K562 (cell line): ENCODE data around the gene BCL2A1. TPM values are rescaled to one million over a fixed set of nuclear protein-coding genes. Genes with fewer than 3 reads are reported as not detected.

Experiments used
- ATAC-seq: fragments of 200-7000 bp; cut with Tn5 transposase; 3 replicates; pipeline ENCODE4 v1.9.1; 2020; ENCODE audit warnings: moderate library complexity
- BruUV-seq: library from RNA; stranded (reverse); fragments of 400-500 nt; replicated peaks from 2 replicates; lab custom pipeline; 2021; lab: Mats Ljungman, UMichigan
- CTCF ChIA-PET: fragments of 300-600 bp; formaldehyde crosslinking; extraction: SDS; loops from one replicate; lab custom pipeline; 2021; ENCODE audit warnings: low intra/inter-chr PET ratio; lab: Yijun Ruan, JAX
- POLR2A ChIA-PET: fragments of 300-600, 350-650 bp; sonication (Branson Sonifier 250); formaldehyde crosslinking; extraction: SDS; loops from one replicate; lab custom pipeline; 2021; ENCODE audit warnings: antibody characterized with exemption, inconsistent platforms; lab: Yijun Ruan, JAX
- DNase-seq, 4 experiments: peaks; one replicate each; pipeline versions ENCODE4 v3.0.0 to v3.0.0-alpha.2; 2011 to 2018; ENCODE audit warnings: low spot score in 3 of 4, mixed read lengths in 3 of 4; ENCODE audit errors: extremely low read depth in 1 of 4
- FAIRE-seq: peaks from 2 replicates; lab custom pipeline; 2011; peaks lifted over from hg19 to GRCh38; lab: Jason Lieb, UNC
- H2AFZ ChIP-seq: 2 replicates; pipeline ENCODE4 v1.6.0; 2011; ENCODE audit warnings: low read depth, low read length, control low read depth, inconsistent platforms
- H3K27ac ChIP-seq: fragments of 200-600 bp; 3 replicates; pipeline ENCODE4 v1.8.0; 2011; ENCODE audit warnings: low read depth, mild to moderate bottlenecking, control low read depth, inconsistent platforms, low read length, moderate library complexity, mixed read lengths; ENCODE audit errors: extremely low read depth
- H3K27me3 ChIP-seq, 2 experiments: fragments of 300-600 bp in 1 of 2; 2 replicates in 1 of 2; 3 replicates in 1 of 2; pipeline versions ENCODE4 v1.6.0 to v1.8.0; 2011; ENCODE audit warnings: inconsistent platforms in 2 of 2, low read length in 2 of 2, mild to moderate bottlenecking in 1 of 2, mixed read lengths in 1 of 2, moderate library complexity in 1 of 2; ENCODE audit not compliant: control insufficient read depth in 2 of 2, insufficient read depth in 2 of 2
- H3K36me3 ChIP-seq: fragments of 300-600 bp; 3 replicates; pipeline ENCODE4 v1.8.0; 2011; ENCODE audit warnings: mild to moderate bottlenecking, low read length, inconsistent platforms; ENCODE audit not compliant: control insufficient read depth, insufficient read depth
- H3K4me1 ChIP-seq, 2 experiments: fragments of 200-600 bp in 1 of 2; replicated peaks in 1 of 2; 2 replicates in 1 of 2; 3 replicates in 1 of 2; pipeline versions ENCODE4 v1.5.1 to v1.8.0; 2011; ENCODE audit warnings: inconsistent platforms in 2 of 2, low read length in 2 of 2, mild to moderate bottlenecking in 1 of 2, mixed read lengths in 1 of 2, moderate library complexity in 1 of 2; ENCODE audit not compliant: control insufficient read depth in 2 of 2, insufficient read depth in 2 of 2
- H3K4me2 ChIP-seq: 2 replicates; pipeline ENCODE4 v1.6.1; 2011; ENCODE audit warnings: low read length, control low read depth, inconsistent platforms, mixed read lengths; ENCODE audit not compliant: insufficient read depth
- H3K4me3 ChIP-seq: fragments of 200-600 bp; sonication (generic), shearing (Covaris generic); 2 replicates; pipeline ENCODE4 v1.5.1; 2016; ENCODE audit warnings: control low read depth, inconsistent platforms
- H3K79me2 ChIP-seq: fragments of 200-600 bp; 3 replicates; pipeline ENCODE4 v1.8.0; 2011; ENCODE audit warnings: low read length, inconsistent platforms; ENCODE audit not compliant: control insufficient read depth, insufficient read depth
- H3K9ac ChIP-seq, 2 experiments: 2 replicates each; pipeline versions ENCODE4 v1.6.0 to v1.6.1; 2011; ENCODE audit warnings: low read depth in 2 of 2, low read length in 2 of 2, control low read depth in 1 of 2, inconsistent platforms in 1 of 2, mild to moderate bottlenecking in 1 of 2, mixed read lengths in 1 of 2; ENCODE audit not compliant: insufficient read depth in 1 of 2
- H3K9me1 ChIP-seq: one replicate; pipeline ENCODE4 v1.6.0; 2011; ENCODE audit warnings: inconsistent platforms, mild to moderate bottlenecking, low read length, moderate library complexity; ENCODE audit not compliant: control insufficient read depth, insufficient read depth
- H3K9me3 ChIP-seq: replicated peaks from 2 replicates; pipeline ENCODE4 v1.5.1; 2011; ENCODE audit warnings: low read depth, low read length, inconsistent platforms; ENCODE audit not compliant: control insufficient read depth, insufficient read depth
- H4K20me1 ChIP-seq: replicated peaks from 2 replicates; pipeline ENCODE4 v1.6.1; 2011; ENCODE audit warnings: low read length, inconsistent platforms, mixed read lengths; ENCODE audit not compliant: control insufficient read depth, insufficient read depth
- ATF3 ChIP-seq, 2 experiments: fragments of 450-650 bp in 1 of 2; sonication (generic) in 1 of 2; formaldehyde crosslinking in 1 of 2; IDR thresholded peaks in 1 of 2; conservative IDR thresholded peaks in 1 of 2; 2 replicates each; pipeline versions ENCODE4 v1.6.1 to v1.8.1; 2016 to 2023; ENCODE audit warnings: mild to moderate bottlenecking in 2 of 2, moderate library complexity in 2 of 2, inconsistent platforms in 1 of 2, missing genetic modification reagents in 1 of 2
- CEBPB ChIP-seq: fragments of 450-650 bp; IDR thresholded peaks from 2 replicates; pipeline ENCODE4 v1.6.1; 2016; ENCODE audit warnings: missing genetic modification characterization, missing compliant biosample characterization
- CEBPG ChIP-seq, 3 experiments: fragments of 200-800 bp in 1 of 3; sonication (Bioruptor generic) in 1 of 3; sonication (generic) in 1 of 3; formaldehyde crosslinking in 1 of 3; IDR thresholded peaks in 2 of 3; conservative IDR thresholded peaks in 1 of 3; 2 replicates each; pipeline versions ENCODE4 v1.6.1 to v1.8.0; 2016 to 2022; ENCODE audit warnings: missing compliant biosample characterization in 2 of 3, missing genetic modification characterization in 2 of 3, mild to moderate bottlenecking in 1 of 3, missing genetic modification reagents in 1 of 3
- MAFG ChIP-seq: fragments of 450-650 bp; conservative IDR thresholded peaks from 2 replicates; pipeline ENCODE4 v1.6.1; 2016; ENCODE audit warnings: missing genetic modification characterization, missing compliant biosample characterization
- MCM2 ChIP-seq: fragments of 450-650 bp; IDR thresholded peaks from 2 replicates; pipeline ENCODE4 v1.6.1; 2017; ENCODE audit warnings: low read depth, mild to moderate bottlenecking
- TCF15 ChIP-seq: fragments of 250-450 bp; sonication (Bioruptor Pico); IDR thresholded peaks from 2 replicates; pipeline ENCODE4 v1.8.0; 2022; ENCODE audit warnings: moderate library complexity, mild to moderate bottlenecking, inconsistent platforms
- TCF3 ChIP-seq: sonication (generic); formaldehyde crosslinking; IDR thresholded peaks from 2 replicates; pipeline ENCODE4 v1.4.0; 2020; ENCODE audit warnings: mild to moderate bottlenecking, missing genetic modification reagents
- TEAD1 ChIP-seq, 2 experiments: fragments of 450-650 bp in 1 of 2; sonication (generic) in 1 of 2; formaldehyde crosslinking; IDR thresholded peaks; 2 replicates each; pipeline versions ENCODE4 v1.4.0 to v1.8.0; 2020 to 2022; ENCODE audit warnings: mild to moderate bottlenecking in 2 of 2, missing genetic modification reagents in 1 of 2
- ZNF212 ChIP-seq: fragments of 450-650 bp; formaldehyde crosslinking; IDR thresholded peaks from 2 replicates; pipeline ENCODE4 v1.4.0; 2020; ENCODE audit warnings: mild to moderate bottlenecking
- WGBS: fragments of 100-300 bp; shearing (Covaris generic); methylation state at CpG from one replicate; pipeline ENCODE4 v1.1.6; 2016; ENCODE audit warnings: low coverage, mixed read lengths; ENCODE audit not compliant: insufficient coverage; ENCODE audit errors: missing lambda C conversion rate; 5-methylcytosine and 5-hydroxymethylcytosine counted together
- in situ Hi-C: fragments of 300-500 bp; cut with MboI; formaldehyde crosslinking; loops from 4 replicates; pipeline ENCODE4 v1.15.0; 2018; ENCODE audit warnings: inconsistent platforms, mixed read lengths
- intact Hi-C: fragments of 100-400 bp; cut with micrococcal nuclease; formaldehyde crosslinking; loops from 2 replicates; pipeline ENCODE4 v1.14.2; 2022
- polyA plus RNA-seq, 8 experiments: library from polyadenylated mRNA; depleted of rRNA in 4 of 8; stranded (reverse) in 5 of 8; unstranded in 3 of 8; fragments of >200 nt; fragmentation: Nextera tagmentation in 2 of 8; fragmentation: Illumina TruSeq in 1 of 8; extraction: Ambion mirVana in 2 of 8; extraction: Trizol in 1 of 8; gene quantifications; 2 replicates each; pipeline versions ENCODE4 v1.2.1 to v1.2.3, GENCODE V29; 2011 to 2014; ENCODE audit warnings: inconsistent platforms in 1 of 8, missing spikeins in 1 of 8
- total RNA-seq, 7 experiments: library from RNA; depleted of rRNA in 6 of 7; stranded (reverse); fragments of >200 nt in 6 of 7; fragmentation: Illumina TruSeq in 2 of 7; extraction: Trizol in 2 of 7; gene quantifications; 2 replicates each; pipeline versions ENCODE4 v1.2.1 to v1.2.3, GENCODE V29; 2011 to 2021; ENCODE audit warnings: low replicate concordance in 1 of 7
- TF ChIP-seq, protein P1 (sequence below): fragments of 250-450 bp; sonication (Bioruptor Pico); IDR thresholded peaks from 2 replicates; pipeline ENCODE4 v1.8.0; 2021; ENCODE audit warnings: mild to moderate bottlenecking, moderate library complexity

The BCL2A1 gene
- total and polyA plus RNA-seq, 9 of the 15 experiments (the other 6 are each of a cell fraction or from before 2014, with no cell fraction given) = 0.11 to 1.2 (median 0.25) TPM; not detected in 4

DNA sequence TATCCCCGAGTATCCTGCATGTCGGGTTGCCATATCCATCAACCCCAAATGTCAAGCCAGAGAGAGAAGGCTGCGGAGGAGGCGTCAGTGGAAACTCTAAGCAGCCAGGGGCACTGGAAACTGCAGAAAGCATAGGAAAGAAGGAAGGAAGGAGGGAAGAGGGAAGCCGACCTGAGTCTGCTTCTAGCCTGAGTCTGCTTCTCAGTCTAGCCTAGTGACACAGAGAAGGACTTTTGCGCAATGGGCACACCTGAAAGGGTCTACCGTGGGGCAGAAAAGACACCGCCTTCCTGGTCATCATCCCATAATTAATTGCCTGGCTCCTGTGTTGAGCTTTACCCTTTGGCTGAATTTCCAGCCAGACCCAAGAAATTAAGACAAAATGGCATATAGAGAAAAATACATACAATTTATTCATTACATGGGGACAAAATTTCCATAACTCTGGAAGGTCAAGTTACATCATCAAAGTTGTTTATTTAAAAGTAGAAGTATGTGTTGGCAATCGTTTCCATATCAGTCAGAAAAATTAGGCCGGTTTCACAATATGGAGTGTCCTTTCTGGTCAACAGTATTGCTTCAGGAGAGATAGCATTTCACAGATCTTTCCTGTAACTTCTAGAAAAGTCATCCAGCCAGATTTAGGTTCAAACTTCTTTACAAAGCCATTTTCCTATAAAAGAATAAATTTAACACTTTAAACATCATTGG lies 10.3 kb downstream of the BCL2A1 start:
- Histone ChIP-seq H4K20me1 (no peaks in the 10 kb centered on the region), H3K27me3 (no peaks in the 10 kb centered on the region), H3K4me3 (no peak overlapping the region), H3K36me3 (no peaks in the 10 kb centered on the region), H2AFZ (peak overlapping the region; percentile 41), H3K9ac (no peak overlapping the region), H3K79me2 (no peaks in the 10 kb centered on the region), H3K27ac (no peak overlapping the region), H3K9me3 (no peaks in the 10 kb centered on the region), H3K4me2 (no peak overlapping the region), H3K9me1 (no peaks in the 10 kb centered on the region), H3K4me1 (no peaks in the 10 kb centered on the region; a peak in 1 of 5 replicates)
- intact Hi-C loops (no loop called here), in situ Hi-C loops (no loop called here)
- no TSS peak for BruUV-seq
- ChIA-PET CTCF (no interaction called here), POLR2A (no interaction called here)
- ATAC-seq (no peak; the same call in 2 of the 3 replicates), FAIRE-seq (no peak), DNase-seq (no peak)
- TF ChIP-seq ZNF212 (CRISPR knock-in tag) (no peak), TEAD1 (CRISPR knock-in tag; IDR thresholded peaks at IDR 0.05) (no peak), ATF3 (IDR thresholded peaks at IDR 0.05) (peak; percentile 48; the same call in 1 of the 2 replicates), ATF3 (CRISPR knock-in tag; conservative IDR thresholded peaks at IDR 0.05) (no peak), TCF3 (CRISPR knock-in tag) (0 out of 2 replicates have a peak, but pooled peaks have one; percentile 13), MCM2 (no peak), CEBPB (tag) (peak; percentile 86), MAFG (tag) (no peak), CEBPG (CRISPR knock-in tag; IDR thresholded peaks at IDR 0.05) (no peak), CEBPG (tag; conservative IDR thresholded peaks at IDR 0.05 in 1 of 2, IDR thresholded peaks at IDR 0.05 in 1 of 2) (peak; percentile 29 to 81; a peak in 2 of 4 replicates), TCF15 (no peak)
- TF ChIP-seq, protein P1, sequence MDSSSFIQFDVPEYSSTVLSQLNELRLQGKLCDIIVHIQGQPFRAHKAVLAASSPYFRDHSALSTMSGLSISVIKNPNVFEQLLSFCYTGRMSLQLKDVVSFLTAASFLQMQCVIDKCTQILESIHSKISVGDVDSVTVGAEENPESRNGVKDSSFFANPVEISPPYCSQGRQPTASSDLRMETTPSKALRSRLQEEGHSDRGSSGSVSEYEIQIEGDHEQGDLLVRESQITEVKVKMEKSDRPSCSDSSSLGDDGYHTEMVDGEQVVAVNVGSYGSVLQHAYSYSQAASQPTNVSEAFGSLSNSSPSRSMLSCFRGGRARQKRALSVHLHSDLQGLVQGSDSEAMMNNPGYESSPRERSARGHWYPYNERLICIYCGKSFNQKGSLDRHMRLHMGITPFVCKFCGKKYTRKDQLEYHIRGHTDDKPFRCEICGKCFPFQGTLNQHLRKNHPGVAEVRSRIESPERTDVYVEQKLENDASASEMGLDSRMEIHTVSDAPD = no peak
- WGBS = 42% methylated on average over 10 of the region's 10 CpGs
